ENCODE data around the gene FOXRED2. TPM values are rescaled to one million over a fixed set of nuclear protein-coding genes. Genes with fewer than 3 reads are reported as not detected.

FOXRED2 gene
- total RNA-seq, 1 donor from 2014 or later: 15.3 TPM

- no peak overlapping the region for H3K4me3 ChIP-seq
- ATAC-seq (no peak), DNase-seq (no peak)
- TF ChIP-seq, protein P1, sequence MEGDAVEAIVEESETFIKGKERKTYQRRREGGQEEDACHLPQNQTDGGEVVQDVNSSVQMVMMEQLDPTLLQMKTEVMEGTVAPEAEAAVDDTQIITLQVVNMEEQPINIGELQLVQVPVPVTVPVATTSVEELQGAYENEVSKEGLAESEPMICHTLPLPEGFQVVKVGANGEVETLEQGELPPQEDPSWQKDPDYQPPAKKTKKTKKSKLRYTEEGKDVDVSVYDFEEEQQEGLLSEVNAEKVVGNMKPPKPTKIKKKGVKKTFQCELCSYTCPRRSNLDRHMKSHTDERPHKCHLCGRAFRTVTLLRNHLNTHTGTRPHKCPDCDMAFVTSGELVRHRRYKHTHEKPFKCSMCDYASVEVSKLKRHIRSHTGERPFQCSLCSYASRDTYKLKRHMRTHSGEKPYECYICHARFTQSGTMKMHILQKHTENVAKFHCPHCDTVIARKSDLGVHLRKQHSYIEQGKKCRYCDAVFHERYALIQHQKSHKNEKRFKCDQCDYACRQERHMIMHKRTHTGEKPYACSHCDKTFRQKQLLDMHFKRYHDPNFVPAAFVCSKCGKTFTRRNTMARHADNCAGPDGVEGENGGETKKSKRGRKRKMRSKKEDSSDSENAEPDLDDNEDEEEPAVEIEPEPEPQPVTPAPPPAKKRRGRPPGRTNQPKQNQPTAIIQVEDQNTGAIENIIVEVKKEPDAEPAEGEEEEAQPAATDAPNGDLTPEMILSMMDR (IDR thresholded peaks at IDR 0.05): no peak
- no peaks in the 10 kb centered on the region for H3K9me3 ChIP-seq
- H3K4me1 ChIP-seq: peaks cover 26% of the 10 kb centered on the region
- peaks cover 49% of the 10 kb centered on the region for H3K36me3 ChIP-seq
- no peaks in the 10 kb centered on the region for H3K27me3 ChIP-seq
- intact Hi-C loops (cut with DNase I): no loop called here
- H3K27ac ChIP-seq: no peak overlapping the region
These were observed 35.5 kb downstream of the FOXRED2 start for GRCh38 chr22:36471341-36471821.

GRCh38 chr22:36470994-36471331 is 35.9 kb downstream of the FOXRED2 start:
- no peak overlapping the region for H3K4me3 ChIP-seq
- peaks cover 28% of the 10 kb centered on the region for H3K4me1 ChIP-seq
- DNase-seq (no peak), ATAC-seq (no peak)
- no peaks in the 10 kb centered on the region for H3K27me3 ChIP-seq
- H3K9me3 ChIP-seq: no peaks in the 10 kb centered on the region
- no peak overlapping the region for H3K27ac ChIP-seq
- TF ChIP-seq, protein P1 (IDR thresholded peaks at IDR 0.05): no peak
- intact Hi-C loops (cut with DNase I): no loop called here
- peaks cover 45% of the 10 kb centered on the region for H3K36me3 ChIP-seq

DNA sequence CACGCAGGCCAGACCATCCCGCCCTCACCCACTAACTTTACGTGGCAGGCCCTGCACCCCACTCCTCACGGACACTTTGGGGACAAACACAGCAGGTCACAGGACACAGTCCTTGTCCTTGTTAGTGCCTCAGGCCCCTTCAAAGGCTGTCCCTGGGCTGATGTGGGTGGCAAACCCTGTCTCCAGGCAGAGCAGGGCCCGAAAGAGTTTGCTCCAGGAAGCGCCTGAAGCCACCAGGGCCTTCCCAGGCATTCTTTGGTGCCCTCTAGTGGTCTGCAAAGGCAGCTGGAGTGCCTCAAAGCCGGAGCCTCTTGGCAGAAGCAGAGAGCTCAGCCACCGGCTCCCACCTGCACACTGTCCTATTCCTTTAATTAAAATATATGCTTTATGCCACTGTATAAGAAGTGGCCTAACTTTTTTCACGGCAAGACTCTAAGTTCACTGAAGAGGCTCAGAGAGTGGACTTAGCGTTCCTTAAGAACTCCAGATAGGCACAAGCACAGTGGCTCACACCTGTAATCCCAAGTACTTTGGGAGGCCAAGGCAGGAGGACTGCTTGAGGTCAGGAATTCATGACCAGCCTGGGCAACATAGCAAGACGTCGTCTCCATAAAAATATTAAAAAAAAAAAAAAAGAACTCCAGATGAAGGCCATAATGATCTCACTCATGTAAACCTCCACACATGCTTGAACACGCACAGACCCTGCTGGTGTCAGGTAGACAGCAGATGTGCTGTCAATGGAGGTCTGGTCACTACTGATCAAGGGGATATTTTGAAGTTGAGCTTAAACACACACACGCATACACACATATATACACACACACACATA is 36.5 kb downstream of the FOXRED2 start:
- Histone ChIP-seq H3K27me3 (no peaks in the 10 kb centered on the region), H3K4me1 (peaks cover 34% of the 10 kb centered on the region), H3K36me3 (peaks cover 39% of the 10 kb centered on the region), H3K9me3 (no peaks in the 10 kb centered on the region), H3K27ac (peak overlapping the region; percentile 33), H3K4me3 (no peak overlapping the region)
- intact Hi-C loops (cut with DNase I): no loop called here
- TF ChIP-seq, protein P1 (IDR thresholded peaks at IDR 0.05): peak; percentile 98
- peak; percentile 90 for ATAC-seq
- peak; percentile 85 for DNase-seq

DNA sequence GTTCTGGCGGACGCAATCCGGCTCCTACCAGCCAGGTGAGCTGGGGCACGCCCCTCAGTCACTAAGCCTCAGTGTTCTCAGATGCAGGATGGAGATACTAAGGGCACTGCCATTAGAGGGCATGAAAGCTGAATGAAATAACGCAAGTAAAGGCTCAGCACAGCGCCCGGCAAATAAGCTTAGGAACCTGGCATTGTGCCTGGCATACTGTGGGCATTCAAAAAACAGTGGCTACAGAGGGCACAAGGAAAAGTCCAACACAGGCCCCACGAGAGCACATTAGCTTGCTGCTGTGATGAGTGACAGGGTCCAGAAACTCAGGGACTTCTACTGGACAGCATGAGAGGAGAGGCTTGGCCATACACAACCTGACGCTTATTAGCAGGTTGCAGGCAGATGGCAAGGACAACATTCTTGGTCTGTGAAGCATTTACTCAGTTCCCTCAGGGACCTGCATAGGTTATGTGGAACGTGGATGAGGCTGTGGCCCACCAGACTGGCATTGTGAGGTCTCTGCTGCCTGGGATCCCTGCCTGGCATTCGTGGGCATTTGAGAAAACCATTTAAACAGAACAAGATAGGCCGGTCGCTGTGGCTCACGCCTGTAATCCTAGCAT is 37.6 kb downstream of the FOXRED2 start:
- Histone ChIP-seq H3K4me3 (no peak overlapping the region), H3K36me3 (peaks cover 27% of the 10 kb centered on the region), H3K4me1 (peaks cover 44% of the 10 kb centered on the region), H3K27me3 (no peaks in the 10 kb centered on the region), H3K9me3 (no peaks in the 10 kb centered on the region), H3K27ac (peak overlapping the region; percentile 33)
- DNase-seq (no peak), ATAC-seq (no peak)
- TF ChIP-seq, protein P1 (IDR thresholded peaks at IDR 0.05): no peak
- intact Hi-C loops (cut with DNase I): loop anchor here (5.0 kb wide), 2 partner anchors 82 to 167 kb away; partner anchors contain the start of gene MYH9

DNA sequence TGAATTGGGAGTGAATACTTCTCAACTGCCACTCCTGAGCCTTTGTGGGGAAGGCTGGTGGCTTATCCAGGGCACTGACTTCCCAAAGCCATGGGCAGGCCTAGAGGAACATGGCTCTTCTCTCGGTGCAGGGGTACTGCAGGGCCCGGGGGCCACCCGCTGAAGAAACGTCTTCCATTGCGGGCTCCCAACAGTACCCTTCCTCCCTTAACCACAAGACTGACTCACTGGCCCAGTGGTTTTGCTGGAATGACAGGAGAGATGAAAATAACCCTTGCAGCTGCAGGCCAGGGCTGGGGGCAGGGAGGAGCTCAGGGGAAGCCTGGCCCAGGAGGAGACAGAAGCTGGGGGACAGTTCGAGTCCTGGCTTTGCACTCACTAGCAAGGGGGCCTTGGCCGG is 38.9 kb downstream of the FOXRED2 start:
- H3K4me3 ChIP-seq: no peak overlapping the region
- H3K27ac ChIP-seq: peak overlapping the region; percentile 75
- no peaks in the 10 kb centered on the region for H3K27me3 ChIP-seq
- H3K9me3 ChIP-seq: no peaks in the 10 kb centered on the region
- TF ChIP-seq, protein P1 (IDR thresholded peaks at IDR 0.05): no peak
- ATAC-seq (no peak), DNase-seq (no peak)
- peaks cover 51% of the 10 kb centered on the region for H3K4me1 ChIP-seq
- intact Hi-C loops (cut with DNase I): loop anchor here (5.0 kb wide), 2 partner anchors 81 to 166 kb away; partner anchors contain the start of gene MYH9
- H3K36me3 ChIP-seq: peaks cover 17% of the 10 kb centered on the region
